GM21576 (cell line): Measurements from ENCODE around the gene BEGAIN.

Source experiments
- ATAC-seq: cut with Tn5 transposase; IDR thresholded peaks from one replicate; pipeline ENCODE4 v1.9.1; 2021; ENCODE audit warnings: mild to moderate bottlenecking, moderate library complexity; ENCODE audit not compliant: unreplicated experiment

The BEGAIN gene

DNA sequence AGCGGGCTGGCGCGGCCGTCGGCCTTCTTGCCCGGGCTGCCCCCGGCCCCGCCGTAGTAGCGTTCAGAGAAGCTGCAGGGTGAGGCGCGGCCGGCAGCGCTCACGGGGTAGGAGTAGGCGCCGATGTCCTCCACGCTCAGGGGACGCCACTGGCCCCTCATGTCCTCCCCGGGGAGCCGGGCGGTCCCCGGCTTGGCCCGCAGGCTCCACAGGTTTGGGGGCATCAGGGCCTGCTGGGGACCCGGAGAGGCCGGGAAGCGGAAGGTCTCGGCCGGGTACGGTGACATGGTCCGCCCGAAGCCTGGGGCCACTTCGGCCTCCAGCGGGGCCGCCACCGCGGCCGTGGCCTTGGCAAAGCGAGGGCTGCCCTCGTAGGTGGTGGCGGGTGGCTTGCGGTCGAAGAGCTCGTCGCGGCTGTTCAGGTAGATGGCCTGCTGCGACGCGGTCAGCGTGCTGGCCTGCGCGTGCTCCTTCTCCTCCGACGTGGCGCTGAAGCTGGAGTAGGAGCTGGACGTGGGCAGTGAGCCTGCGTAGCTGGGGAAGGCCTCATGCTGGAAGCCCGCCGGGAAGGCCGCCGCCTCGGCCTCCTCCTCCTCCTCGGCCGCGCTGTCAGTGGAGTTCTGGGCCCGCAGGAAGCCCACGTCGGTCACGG lies 48.7 kb downstream of the BEGAIN start:
- no peak for ATAC-seq

DNA sequence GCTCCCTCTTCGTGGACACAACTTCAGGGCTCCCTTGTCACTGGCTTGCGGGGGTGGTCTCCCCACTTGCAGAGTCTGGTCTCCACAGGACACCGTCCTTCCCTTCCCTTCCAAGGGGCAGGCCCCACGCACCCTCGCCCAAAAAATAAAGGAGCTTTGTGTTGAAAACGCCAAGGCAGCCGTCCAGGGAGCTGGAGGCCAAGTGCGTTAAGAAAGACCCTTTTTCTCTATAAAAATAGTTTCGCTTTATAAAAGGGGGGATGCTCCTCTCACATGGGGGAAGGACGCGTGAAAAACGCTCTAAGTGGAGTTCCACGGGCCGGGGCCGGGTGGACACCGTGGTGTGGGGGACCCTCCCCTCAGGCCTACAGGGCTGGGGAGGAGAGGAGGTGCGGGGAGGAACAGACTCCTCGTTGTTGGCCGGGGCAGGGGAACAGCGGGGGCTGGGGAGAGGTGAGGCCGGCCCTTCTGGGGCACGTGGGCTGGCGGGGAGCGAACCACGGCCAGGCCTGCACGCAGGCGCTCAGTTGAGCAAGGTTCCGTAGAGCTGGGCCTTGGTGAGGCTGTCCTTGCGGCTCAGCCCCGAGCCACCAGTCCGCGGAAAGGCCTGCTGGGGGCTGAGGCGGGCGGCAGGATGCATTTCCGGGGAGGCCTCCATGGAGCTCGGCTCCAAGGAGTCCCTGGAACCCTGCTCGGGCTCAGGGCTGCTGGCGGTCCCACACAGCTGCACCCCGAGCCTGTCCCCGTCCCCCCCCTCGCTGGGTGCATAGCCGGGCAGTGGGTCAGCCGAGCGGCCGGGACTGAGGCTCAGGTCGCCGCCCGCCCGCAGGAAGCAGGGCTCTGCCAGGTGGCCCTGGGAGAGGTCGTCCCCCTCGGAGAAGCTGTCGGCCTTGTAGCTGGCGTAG lies 49.5 kb downstream of the BEGAIN start:
- no peak for ATAC-seq

DNA sequence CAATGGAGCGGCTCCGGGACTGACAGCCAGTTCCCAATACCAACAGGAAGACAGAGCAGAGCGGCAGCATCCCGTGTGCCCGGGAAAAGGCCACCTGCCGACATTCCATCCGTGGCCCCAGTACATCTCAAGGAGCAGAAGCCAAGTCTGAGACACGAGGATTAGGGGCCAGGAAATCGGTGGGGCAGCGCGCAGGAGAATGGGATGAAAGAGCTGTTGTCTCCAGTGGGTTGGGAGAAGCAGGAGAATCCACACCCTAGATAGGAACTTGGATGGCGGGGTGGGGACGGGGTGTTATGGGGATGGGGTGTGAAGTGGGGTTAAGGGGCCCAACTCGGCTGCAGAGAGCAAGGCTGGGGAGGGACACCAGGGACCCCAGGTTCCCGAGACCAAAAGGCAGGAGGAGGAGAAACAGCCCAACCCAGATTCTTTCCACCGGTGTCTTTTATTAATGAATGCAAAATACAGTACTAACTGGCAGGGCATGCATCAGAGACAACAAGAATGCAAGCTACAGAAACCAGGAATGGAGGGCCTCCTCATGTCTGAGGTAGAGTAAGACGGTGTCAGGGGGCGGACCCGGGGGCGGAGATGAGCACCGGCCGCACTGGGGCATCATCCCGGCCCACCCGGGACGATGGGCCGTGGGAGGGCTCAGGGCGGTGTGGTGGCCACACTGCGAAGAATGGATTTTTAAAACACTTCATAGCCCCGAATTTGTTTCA lies 50.3 kb downstream of the BEGAIN start:
- ATAC-seq, result no peak

GRCh38 chr14:100536121-100536510 lies 51.1 kb downstream of the BEGAIN start:
- ATAC-seq, result no peak

- ATAC-seq, result no peak
Measured at GRCh38 chr14:100535287-100536120, 51.7 kb downstream of the BEGAIN start.

DNA sequence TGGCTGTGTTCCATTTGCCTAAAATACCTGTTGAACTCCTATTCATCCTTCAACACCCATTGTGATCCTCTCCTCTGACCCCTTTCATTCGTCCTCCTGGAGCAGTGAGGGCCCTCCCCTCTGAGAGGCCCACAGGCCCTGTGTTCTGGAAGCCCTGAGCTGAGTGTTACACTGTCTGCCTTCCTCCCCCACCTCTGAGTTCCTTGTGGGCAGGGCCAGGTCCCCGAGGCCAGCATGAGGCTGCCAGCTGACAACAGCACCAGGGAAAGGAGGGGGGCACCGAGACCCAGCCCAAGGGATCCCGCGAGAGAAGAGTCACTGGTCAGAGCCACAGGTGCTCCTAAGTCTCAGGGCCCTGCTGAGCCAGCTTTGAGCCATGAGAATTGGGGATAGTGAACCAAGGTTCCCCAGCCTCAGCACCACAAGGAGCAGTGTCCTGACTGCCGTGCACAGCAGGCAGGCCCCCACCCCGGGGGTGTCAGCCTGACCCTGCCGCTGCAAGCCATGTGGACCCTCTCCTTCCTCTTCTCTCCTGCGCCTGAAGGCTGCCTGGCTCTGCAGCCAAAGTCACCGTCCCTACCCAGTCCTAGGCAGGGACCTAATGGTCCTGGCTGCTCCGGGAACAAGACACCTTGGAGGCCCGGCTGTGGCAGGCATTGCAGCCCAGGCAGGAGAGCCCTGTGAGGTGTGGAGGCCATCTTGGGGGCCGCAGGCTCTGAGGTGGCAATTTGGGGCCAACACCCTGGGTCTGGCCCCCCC lies 52.5 kb downstream of the BEGAIN start:
- ATAC-seq, result no peak

GRCh38 chr14:100533656-100534485 lies 53.3 kb downstream of the BEGAIN start:
- ATAC-seq, result no peak

DNA sequence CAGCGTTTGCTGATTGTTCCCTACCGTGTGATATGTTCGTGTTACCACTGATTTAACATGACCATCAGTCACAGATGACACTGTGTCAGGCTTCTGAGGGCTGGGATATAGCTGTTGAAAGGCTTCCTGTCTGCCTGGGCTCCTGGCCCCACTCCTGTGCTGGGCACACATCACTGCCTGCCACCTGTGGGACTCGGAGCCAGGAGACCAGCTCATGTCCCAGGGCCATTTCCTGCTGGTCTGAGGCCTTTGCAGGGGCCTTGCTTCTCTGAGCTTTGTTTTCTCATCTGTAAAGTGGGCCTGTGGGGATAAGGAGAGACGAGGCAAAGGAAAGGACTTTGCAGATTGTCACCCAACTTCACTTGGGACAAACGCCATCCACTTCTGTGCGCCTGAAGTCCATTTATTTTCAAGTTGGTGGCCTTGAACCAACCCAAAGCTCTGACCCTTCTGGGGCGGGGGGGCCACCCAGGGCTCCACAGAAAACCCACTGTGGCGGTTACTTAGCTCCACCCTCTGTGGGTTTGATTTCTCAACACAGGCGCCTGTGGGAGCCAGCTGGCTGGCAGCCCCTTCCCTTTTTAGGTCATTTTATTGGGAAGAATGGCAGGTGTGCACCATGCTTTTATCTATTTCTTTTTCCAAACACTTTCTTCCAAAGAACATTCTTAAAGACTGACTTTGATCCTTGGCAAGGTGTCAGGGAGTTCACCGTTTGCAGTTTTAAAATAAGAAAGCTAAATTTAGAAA lies 54.1 kb downstream of the BEGAIN start:
- no peak for ATAC-seq

GRCh38 chr14:100532154-100532861 lies 54.9 kb downstream of the BEGAIN start:
- no peak for ATAC-seq

- ATAC-seq, result no peak
Measured at GRCh38 chr14:100531152-100532121, 55.8 kb downstream of the BEGAIN start.

- ATAC-seq, result no peak
Measured at GRCh38 chr14:100530270-100531072, 56.7 kb downstream of the BEGAIN start.

DNA sequence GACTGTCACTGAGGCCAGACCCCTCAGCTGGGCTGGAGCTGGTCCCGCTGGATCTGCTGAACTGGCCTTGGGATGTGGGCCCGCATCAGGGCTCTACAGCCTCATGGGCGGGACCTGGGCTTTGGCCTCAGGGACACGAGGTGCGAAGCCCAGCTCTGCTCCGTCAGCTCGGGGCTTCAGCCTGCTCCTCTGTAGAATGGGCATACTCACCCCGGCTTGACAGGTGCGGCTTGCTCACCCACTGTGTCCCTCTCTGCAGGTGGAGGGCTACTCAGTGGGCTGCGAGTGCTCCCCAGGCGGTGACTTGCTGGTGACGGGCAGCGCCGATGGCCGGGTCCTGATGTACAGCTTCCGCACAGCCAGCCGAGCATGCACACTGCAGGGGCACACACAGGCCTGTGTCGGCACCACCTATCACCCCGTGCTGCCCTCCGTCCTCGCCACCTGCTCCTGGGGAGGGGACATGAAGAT lies 57.6 kb downstream of the BEGAIN start:
- ATAC-seq, result no peak

- no peak for ATAC-seq
Measured at GRCh38 chr14:100528962-100529560, 58.2 kb downstream of the BEGAIN start.

GRCh38 chr14:100526632-100527031 lies 60.6 kb downstream of the BEGAIN start:
- no peak for ATAC-seq

GRCh38 chr14:100526057-100526456 lies 61.2 kb downstream of the BEGAIN start:
- ATAC-seq, result no peak
